Activated naive CD4-positive, alpha-beta T cell treated with anti-CD3 and anti-CD28 coated beads, Interleukin-2, amount 50 U/mL, for 72 hours (primary cell): ENCODE data around the gene CDHR1. TPM values are rescaled to one million over a fixed set of nuclear protein-coding genes. Genes with fewer than 3 reads are reported as not detected.

Experiments
- ATAC-seq, 2 donors: fragments of 150-1000 bp; cut with Tn5 transposase; 2 replicates each; pipeline ENCODE4 v1.10.0; 2021; ENCODE audit warnings: mild to moderate bottlenecking in 2 of 2, moderate library complexity in 2 of 2
- DNase-seq, 2 donors: peaks; one replicate each; pipeline ENCODE4 v3.0.0; 2021 to 2022; ENCODE audit warnings: low spot score in 2 of 2
- H3K27ac Mint-ChIP-seq, 2 donors: one replicate each; pipeline ENCODE4 v1.8.0; 2022; ENCODE audit warnings: mild to moderate bottlenecking in 2 of 2, mixed read lengths in 2 of 2
- H3K36me3 Mint-ChIP-seq, 2 donors: one replicate each; pipeline ENCODE4 v1.8.0; 2022; ENCODE audit warnings: mixed read lengths in 2 of 2
- H3K9me3 Mint-ChIP-seq, 2 donors: one replicate each; pipeline ENCODE4 v1.8.0; 2022; ENCODE audit warnings: mixed read lengths in 2 of 2
- total RNA-seq, 2 donors: library from RNA; stranded (reverse); gene quantifications; one replicate each; pipeline ENCODE4 v1.2.3, GENCODE V29; 2022

Gene CDHR1
- total RNA-seq, 2 donors from 2014 or later = 0.64 to 1.1 TPM

GRCh38 chr10:84191106-84191505, 3.2 kb upstream of the CDHR1 start:
- Mint-ChIP-seq H3K27ac (no peak overlapping the region), H3K36me3 (no peaks in the 10 kb centered on the region), H3K9me3 (no peaks in the 10 kb centered on the region)
- ATAC-seq (no peak), DNase-seq (no peak)

- H3K9me3 Mint-ChIP-seq = no peaks in the 10 kb centered on the region
- H3K27ac Mint-ChIP-seq = no peak overlapping the region
- DNase-seq = no peak
- H3K36me3 Mint-ChIP-seq = no peaks in the 10 kb centered on the region
- ATAC-seq = no peak
Measured at GRCh38 chr10:84193327-84193726, 1.0 kb upstream of the CDHR1 start.

GRCh38 chr10:84193846-84194423, 402 bp upstream of the CDHR1 start:
- no peaks in the 10 kb centered on the region for H3K36me3 Mint-ChIP-seq
- DNase-seq = no peak
- H3K27ac Mint-ChIP-seq = no peak overlapping the region
- ATAC-seq = no peak
- H3K9me3 Mint-ChIP-seq = no peaks in the 10 kb centered on the region

GRCh38 chr10:84195044-84195830, 900 bp downstream of the CDHR1 start:
- ATAC-seq (peak in 1 of 2 donors; percentile 3), DNase-seq (no peak)
- no peak overlapping the region for H3K27ac Mint-ChIP-seq
- no peaks in the 10 kb centered on the region for H3K9me3 Mint-ChIP-seq
- H3K36me3 Mint-ChIP-seq = no peaks in the 10 kb centered on the region

GRCh38 chr10:84196083-84196482, 1.7 kb downstream of the CDHR1 start:
- no peaks in the 10 kb centered on the region for H3K9me3 Mint-ChIP-seq
- DNase-seq = no peak

GRCh38 chr10:84196941-84197340, 2.6 kb downstream of the CDHR1 start:
- Mint-ChIP-seq H3K36me3 (no peaks in the 10 kb centered on the region), H3K9me3 (no peaks in the 10 kb centered on the region), H3K27ac (no peak overlapping the region)
- no peak for ATAC-seq
- DNase-seq = no peak

More at GRCh38 chr10:84196083-84196482, 1.7 kb downstream of the CDHR1 start:
- no peak overlapping the region for H3K27ac Mint-ChIP-seq
- ATAC-seq = no peak
- no peaks in the 10 kb centered on the region for H3K36me3 Mint-ChIP-seq

GRCh38 chr10:84197643-84198042, 3.3 kb downstream of the CDHR1 start:
- no peak overlapping the region for H3K27ac Mint-ChIP-seq
- H3K9me3 Mint-ChIP-seq = no peaks in the 10 kb centered on the region
- DNase-seq = no peak
- no peaks in the 10 kb centered on the region for H3K36me3 Mint-ChIP-seq
- ATAC-seq = no peak

GRCh38 chr10:84198206-84198915, 4.0 kb downstream of the CDHR1 start:
- ATAC-seq (no peak), DNase-seq (no peak)
- Mint-ChIP-seq H3K36me3 (no peaks in the 10 kb centered on the region), H3K9me3 (no peaks in the 10 kb centered on the region), H3K27ac (no peak overlapping the region)

- no peaks in the 10 kb centered on the region for H3K36me3 Mint-ChIP-seq
- DNase-seq (no peak), ATAC-seq (no peak)
- peak overlapping the region in 1 of 2 donors; percentile 1 for H3K27ac Mint-ChIP-seq
- no peaks in the 10 kb centered on the region for H3K9me3 Mint-ChIP-seq
Measured at GRCh38 chr10:84200537-84201243, 6.4 kb downstream of the CDHR1 start.

GRCh38 chr10:84201244-84201606, 6.9 kb downstream of the CDHR1 start:
- no peak for ATAC-seq
- Mint-ChIP-seq H3K9me3 (no peaks in the 10 kb centered on the region), H3K36me3 (no peaks in the 10 kb centered on the region), H3K27ac (no peak overlapping the region)
- no peak for DNase-seq

GRCh38 chr10:84201682-84202081, 7.3 kb downstream of the CDHR1 start:
- Mint-ChIP-seq H3K27ac (no peak overlapping the region), H3K9me3 (no peaks in the 10 kb centered on the region), H3K36me3 (no peaks in the 10 kb centered on the region)
- DNase-seq (no peak), ATAC-seq (no peak)

- ATAC-seq (no peak), DNase-seq (no peak)
- H3K36me3 Mint-ChIP-seq = no peaks in the 10 kb centered on the region
- no peaks in the 10 kb centered on the region for H3K9me3 Mint-ChIP-seq
- H3K27ac Mint-ChIP-seq = no peak overlapping the region
Measured at GRCh38 chr10:84202349-84202748, 8.0 kb downstream of the CDHR1 start.

GRCh38 chr10:84204122-84204521, 9.8 kb downstream of the CDHR1 start:
- no peak overlapping the region for H3K27ac Mint-ChIP-seq
- no peaks in the 10 kb centered on the region for H3K36me3 Mint-ChIP-seq
- H3K9me3 Mint-ChIP-seq = no peaks in the 10 kb centered on the region
- DNase-seq (no peak), ATAC-seq (peak in 1 of 2 donors; percentile 37)

- H3K27ac Mint-ChIP-seq = no peak overlapping the region
- DNase-seq (no peak), ATAC-seq (no peak)
- H3K36me3 Mint-ChIP-seq = no peaks in the 10 kb centered on the region
- no peaks in the 10 kb centered on the region for H3K9me3 Mint-ChIP-seq
Measured at GRCh38 chr10:84204610-84205009, 10.3 kb downstream of the CDHR1 start.

- ATAC-seq (peak; percentile 74 to 83), DNase-seq (peak in 1 of 2 donors; percentile 76)
- Mint-ChIP-seq H3K27ac (no peak overlapping the region), H3K9me3 (no peaks in the 10 kb centered on the region), H3K36me3 (no peaks in the 10 kb centered on the region)
Measured at GRCh38 chr10:84205049-84205852, 10.9 kb downstream of the CDHR1 start.

- Mint-ChIP-seq H3K9me3 (no peaks in the 10 kb centered on the region), H3K27ac (no peak overlapping the region), H3K36me3 (no peaks in the 10 kb centered on the region)
- ATAC-seq = no peak
- no peak for DNase-seq
Measured at GRCh38 chr10:84205853-84206525, 11.7 kb downstream of the CDHR1 start.
